ENCODE data around the gene RARG. TPM values are rescaled to one million over a fixed set of nuclear protein-coding genes. Genes with fewer than 3 reads are reported as not detected.

The RARG gene
- total RNA-seq (2021) (68.1 to 77.2 TPM (median 69.7 TPM) in 3 replicates), Bru-seq, nascent RNA (percentile 66 among the genes with signal in this experiment)
- long read RNA-seq, experiment 1, transcript RARG-204 (7 exons, 1,779 nt) = minor isoform, 7 of 224 reads
- long read RNA-seq, experiment 1, transcript RARG-201 (8 exons, 1,836 nt) = major isoform, 124 of 224 reads
- long read RNA-seq, experiment 1, transcript RARG-203 (10 exons, 2,959 nt) = minor isoform, 18 of 224 reads
- long read RNA-seq, experiment 1, partial matches to known transcripts = 30 of 224 reads
- long read RNA-seq, experiment 1, other reads (novel, unspliced or antisense) = 41 of 224 reads
- long read RNA-seq, experiment 2, transcript RARG-201 (8 exons, 1,836 nt) = major isoform, 20 of 69 reads
- long read RNA-seq, experiment 2, transcript RARG-203 (10 exons, 2,959 nt) = minor isoform, 5 of 69 reads
- long read RNA-seq, experiment 2, partial matches to known transcripts = 18 of 69 reads
- long read RNA-seq, experiment 2, other reads (novel, unspliced or antisense) = 24 of 69 reads
- long read RNA-seq, experiment 3, transcript RARG-201 (8 exons, 1,836 nt) = major isoform, 6 of 19 reads
- long read RNA-seq, experiment 3, partial matches to known transcripts = 8 of 19 reads
- long read RNA-seq, experiment 3, other reads (novel, unspliced or antisense) = 5 of 19 reads

DNA sequence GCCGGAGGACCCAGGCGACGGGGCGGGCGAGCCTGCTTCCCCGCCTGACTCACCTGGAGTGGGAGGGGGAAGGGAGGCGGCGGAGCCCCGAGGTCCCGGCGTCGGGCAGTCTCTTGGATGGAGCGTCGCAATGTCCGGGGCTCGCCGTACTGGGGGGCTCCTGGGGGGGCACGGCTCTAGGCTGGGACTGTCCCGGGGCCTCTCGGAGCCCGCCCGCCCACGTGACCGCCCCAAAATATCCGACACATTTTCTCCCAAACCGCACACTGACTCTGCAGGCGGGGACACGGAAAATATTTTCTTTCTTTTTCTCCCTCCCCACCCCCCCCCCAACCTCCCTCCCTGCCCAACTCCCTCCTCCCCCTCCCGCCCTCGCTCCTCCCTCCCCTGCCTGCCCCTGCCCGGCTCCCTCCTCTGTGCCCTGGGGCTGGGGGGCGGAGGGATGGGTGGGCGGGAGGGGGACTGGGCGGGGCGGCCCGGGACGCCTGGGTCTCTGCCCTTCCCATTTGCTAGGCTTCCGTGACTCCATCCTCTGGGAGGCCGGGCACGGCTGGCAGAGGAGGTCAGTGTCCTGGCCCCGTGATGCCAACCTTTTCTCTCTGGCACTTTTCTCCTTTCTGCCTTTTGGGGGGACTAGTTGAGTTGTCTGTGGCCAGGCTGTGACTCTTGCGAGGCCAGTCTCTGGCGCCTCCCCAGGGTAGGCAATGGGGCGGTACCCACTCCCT, at the start of gene RARG:
Gene RARG, minus strand, starts transcription at position 289 of the 725 bp plus-strand sequence. CDS start 4,664 bp downstream, outside the sequence.
- Mint-ChIP-seq H3K27ac (peak within 1 kb of the TSS; percentile 88), H3K9me3 (no peaks in the 10 kb centered on the region), H3K4me3 (peak within 1 kb of the TSS; percentile 82), H3K27me3 (ENCODE audit: low read depth) (peaks cover 5% of the 10 kb centered on the region; the same call in 1 of the 2 replicates), H3K4me1 (peaks cover 77% of the 10 kb centered on the region), H3K36me3 (peaks cover 1% of the 10 kb centered on the region)
- ChIA-PET POLR2A (interaction anchor here (1.2 kb wide), 1 partner anchor 12 kb away, joined by 6 read pairs; no protein-coding TSS in a partner anchor), CTCF (interaction anchor here (0.6 to 10.2 kb wide), 7 partner anchors 9 to 189 kb away, joined by 3 to 82 read pairs (median 3); partner anchors contain the start of genes AAAS and ESPL1)
- ATAC-seq = peak; percentile 43
- DNase-seq (ENCODE audit: low spot score) = peak; percentile 57
- TF ChIP-seq ETV6 (CRISPR knock-in tag; IDR thresholded peaks at IDR 0.05) (peak; percentile 27; the same call in 1 of the 2 replicates), ELF4 (CRISPR knock-in tag; IDR thresholded peaks at IDR 0.05; ENCODE audit: low read depth) (no peak), NFE2L1 (CRISPR knock-in tag; IDR thresholded peaks at IDR 0.05) (no peak), NFATC4 (CRISPR knock-in tag; IDR thresholded peaks at IDR 0.05) (no peak), GTF2I (CRISPR knock-in tag; conservative IDR thresholded peaks at IDR 0.05) (no peak), TCF7 (CRISPR knock-in tag; IDR thresholded peaks at IDR 0.05; ENCODE audit: low read depth) (no peak), FOXK1 (CRISPR knock-in tag; IDR thresholded peaks at IDR 0.05) (0 out of 2 replicates have a peak, but pooled peaks have one; percentile 34), OVOL2 (CRISPR knock-in tag; IDR thresholded peaks at IDR 0.05; ENCODE audit: borderline replicate concordance) (no peak), NR3C1 (CRISPR knock-in tag; conservative IDR thresholded peaks at IDR 0.05; ENCODE audit: low read depth) (no peak), CBFB (CRISPR knock-in tag; IDR thresholded peaks at IDR 0.05; ENCODE audit: low read depth) (no peak), ZNF416 (CRISPR knock-in tag; IDR thresholded peaks at IDR 0.05) (no peak)
- TF ChIP-seq, protein P1, sequence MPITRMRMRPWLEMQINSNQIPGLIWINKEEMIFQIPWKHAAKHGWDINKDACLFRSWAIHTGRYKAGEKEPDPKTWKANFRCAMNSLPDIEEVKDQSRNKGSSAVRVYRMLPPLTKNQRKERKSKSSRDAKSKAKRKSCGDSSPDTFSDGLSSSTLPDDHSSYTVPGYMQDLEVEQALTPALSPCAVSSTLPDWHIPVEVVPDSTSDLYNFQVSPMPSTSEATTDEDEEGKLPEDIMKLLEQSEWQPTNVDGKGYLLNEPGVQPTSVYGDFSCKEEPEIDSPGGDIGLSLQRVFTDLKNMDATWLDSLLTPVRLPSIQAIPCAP (CRISPR knock-in tag; IDR thresholded peaks at IDR 0.05) = no peak
- TF ChIP-seq, protein P2, sequence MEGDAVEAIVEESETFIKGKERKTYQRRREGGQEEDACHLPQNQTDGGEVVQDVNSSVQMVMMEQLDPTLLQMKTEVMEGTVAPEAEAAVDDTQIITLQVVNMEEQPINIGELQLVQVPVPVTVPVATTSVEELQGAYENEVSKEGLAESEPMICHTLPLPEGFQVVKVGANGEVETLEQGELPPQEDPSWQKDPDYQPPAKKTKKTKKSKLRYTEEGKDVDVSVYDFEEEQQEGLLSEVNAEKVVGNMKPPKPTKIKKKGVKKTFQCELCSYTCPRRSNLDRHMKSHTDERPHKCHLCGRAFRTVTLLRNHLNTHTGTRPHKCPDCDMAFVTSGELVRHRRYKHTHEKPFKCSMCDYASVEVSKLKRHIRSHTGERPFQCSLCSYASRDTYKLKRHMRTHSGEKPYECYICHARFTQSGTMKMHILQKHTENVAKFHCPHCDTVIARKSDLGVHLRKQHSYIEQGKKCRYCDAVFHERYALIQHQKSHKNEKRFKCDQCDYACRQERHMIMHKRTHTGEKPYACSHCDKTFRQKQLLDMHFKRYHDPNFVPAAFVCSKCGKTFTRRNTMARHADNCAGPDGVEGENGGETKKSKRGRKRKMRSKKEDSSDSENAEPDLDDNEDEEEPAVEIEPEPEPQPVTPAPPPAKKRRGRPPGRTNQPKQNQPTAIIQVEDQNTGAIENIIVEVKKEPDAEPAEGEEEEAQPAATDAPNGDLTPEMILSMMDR (IDR thresholded peaks at IDR 0.05) = no peak
- TF ChIP-seq, protein P3, sequence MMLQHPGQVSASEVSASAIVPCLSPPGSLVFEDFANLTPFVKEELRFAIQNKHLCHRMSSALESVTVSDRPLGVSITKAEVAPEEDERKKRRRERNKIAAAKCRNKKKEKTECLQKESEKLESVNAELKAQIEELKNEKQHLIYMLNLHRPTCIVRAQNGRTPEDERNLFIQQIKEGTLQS (CRISPR knock-in tag; conservative IDR thresholded peaks at IDR 0.05) = no peak
- TF ChIP-seq, protein P4, sequence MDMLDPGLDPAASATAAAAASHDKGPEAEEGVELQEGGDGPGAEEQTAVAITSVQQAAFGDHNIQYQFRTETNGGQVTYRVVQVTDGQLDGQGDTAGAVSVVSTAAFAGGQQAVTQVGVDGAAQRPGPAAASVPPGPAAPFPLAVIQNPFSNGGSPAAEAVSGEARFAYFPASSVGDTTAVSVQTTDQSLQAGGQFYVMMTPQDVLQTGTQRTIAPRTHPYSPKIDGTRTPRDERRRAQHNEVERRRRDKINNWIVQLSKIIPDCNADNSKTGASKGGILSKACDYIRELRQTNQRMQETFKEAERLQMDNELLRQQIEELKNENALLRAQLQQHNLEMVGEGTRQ (CRISPR knock-in tag; IDR thresholded peaks at IDR 0.05) = peak; percentile 79
- TF ChIP-seq, protein P5, sequence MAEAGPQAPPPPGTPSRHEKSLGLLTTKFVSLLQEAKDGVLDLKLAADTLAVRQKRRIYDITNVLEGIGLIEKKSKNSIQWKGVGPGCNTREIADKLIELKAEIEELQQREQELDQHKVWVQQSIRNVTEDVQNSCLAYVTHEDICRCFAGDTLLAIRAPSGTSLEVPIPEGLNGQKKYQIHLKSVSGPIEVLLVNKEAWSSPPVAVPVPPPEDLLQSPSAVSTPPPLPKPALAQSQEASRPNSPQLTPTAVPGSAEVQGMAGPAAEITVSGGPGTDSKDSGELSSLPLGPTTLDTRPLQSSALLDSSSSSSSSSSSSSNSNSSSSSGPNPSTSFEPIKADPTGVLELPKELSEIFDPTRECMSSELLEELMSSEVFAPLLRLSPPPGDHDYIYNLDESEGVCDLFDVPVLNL (CRISPR knock-in tag; IDR thresholded peaks at IDR 0.05; ENCODE audit: borderline replicate concordance, low read depth) = no peak
- TF ChIP-seq, protein P6, sequence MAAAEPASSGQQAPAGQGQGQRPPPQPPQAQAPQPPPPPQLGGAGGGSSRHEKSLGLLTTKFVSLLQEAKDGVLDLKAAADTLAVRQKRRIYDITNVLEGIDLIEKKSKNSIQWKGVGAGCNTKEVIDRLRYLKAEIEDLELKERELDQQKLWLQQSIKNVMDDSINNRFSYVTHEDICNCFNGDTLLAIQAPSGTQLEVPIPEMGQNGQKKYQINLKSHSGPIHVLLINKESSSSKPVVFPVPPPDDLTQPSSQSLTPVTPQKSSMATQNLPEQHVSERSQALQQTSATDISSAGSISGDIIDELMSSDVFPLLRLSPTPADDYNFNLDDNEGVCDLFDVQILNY (CRISPR knock-in tag; IDR thresholded peaks at IDR 0.05) = no peak
- TF ChIP-seq, protein P7, sequence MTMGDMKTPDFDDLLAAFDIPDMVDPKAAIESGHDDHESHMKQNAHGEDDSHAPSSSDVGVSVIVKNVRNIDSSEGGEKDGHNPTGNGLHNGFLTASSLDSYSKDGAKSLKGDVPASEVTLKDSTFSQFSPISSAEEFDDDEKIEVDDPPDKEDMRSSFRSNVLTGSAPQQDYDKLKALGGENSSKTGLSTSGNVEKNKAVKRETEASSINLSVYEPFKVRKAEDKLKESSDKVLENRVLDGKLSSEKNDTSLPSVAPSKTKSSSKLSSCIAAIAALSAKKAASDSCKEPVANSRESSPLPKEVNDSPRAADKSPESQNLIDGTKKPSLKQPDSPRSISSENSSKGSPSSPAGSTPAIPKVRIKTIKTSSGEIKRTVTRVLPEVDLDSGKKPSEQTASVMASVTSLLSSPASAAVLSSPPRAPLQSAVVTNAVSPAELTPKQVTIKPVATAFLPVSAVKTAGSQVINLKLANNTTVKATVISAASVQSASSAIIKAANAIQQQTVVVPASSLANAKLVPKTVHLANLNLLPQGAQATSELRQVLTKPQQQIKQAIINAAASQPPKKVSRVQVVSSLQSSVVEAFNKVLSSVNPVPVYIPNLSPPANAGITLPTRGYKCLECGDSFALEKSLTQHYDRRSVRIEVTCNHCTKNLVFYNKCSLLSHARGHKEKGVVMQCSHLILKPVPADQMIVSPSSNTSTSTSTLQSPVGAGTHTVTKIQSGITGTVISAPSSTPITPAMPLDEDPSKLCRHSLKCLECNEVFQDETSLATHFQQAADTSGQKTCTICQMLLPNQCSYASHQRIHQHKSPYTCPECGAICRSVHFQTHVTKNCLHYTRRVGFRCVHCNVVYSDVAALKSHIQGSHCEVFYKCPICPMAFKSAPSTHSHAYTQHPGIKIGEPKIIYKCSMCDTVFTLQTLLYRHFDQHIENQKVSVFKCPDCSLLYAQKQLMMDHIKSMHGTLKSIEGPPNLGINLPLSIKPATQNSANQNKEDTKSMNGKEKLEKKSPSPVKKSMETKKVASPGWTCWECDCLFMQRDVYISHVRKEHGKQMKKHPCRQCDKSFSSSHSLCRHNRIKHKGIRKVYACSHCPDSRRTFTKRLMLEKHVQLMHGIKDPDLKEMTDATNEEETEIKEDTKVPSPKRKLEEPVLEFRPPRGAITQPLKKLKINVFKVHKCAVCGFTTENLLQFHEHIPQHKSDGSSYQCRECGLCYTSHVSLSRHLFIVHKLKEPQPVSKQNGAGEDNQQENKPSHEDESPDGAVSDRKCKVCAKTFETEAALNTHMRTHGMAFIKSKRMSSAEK (CRISPR knock-in tag; IDR thresholded peaks at IDR 0.05; ENCODE audit: borderline replicate concordance) = no peak
- TF ChIP-seq, protein P8, sequence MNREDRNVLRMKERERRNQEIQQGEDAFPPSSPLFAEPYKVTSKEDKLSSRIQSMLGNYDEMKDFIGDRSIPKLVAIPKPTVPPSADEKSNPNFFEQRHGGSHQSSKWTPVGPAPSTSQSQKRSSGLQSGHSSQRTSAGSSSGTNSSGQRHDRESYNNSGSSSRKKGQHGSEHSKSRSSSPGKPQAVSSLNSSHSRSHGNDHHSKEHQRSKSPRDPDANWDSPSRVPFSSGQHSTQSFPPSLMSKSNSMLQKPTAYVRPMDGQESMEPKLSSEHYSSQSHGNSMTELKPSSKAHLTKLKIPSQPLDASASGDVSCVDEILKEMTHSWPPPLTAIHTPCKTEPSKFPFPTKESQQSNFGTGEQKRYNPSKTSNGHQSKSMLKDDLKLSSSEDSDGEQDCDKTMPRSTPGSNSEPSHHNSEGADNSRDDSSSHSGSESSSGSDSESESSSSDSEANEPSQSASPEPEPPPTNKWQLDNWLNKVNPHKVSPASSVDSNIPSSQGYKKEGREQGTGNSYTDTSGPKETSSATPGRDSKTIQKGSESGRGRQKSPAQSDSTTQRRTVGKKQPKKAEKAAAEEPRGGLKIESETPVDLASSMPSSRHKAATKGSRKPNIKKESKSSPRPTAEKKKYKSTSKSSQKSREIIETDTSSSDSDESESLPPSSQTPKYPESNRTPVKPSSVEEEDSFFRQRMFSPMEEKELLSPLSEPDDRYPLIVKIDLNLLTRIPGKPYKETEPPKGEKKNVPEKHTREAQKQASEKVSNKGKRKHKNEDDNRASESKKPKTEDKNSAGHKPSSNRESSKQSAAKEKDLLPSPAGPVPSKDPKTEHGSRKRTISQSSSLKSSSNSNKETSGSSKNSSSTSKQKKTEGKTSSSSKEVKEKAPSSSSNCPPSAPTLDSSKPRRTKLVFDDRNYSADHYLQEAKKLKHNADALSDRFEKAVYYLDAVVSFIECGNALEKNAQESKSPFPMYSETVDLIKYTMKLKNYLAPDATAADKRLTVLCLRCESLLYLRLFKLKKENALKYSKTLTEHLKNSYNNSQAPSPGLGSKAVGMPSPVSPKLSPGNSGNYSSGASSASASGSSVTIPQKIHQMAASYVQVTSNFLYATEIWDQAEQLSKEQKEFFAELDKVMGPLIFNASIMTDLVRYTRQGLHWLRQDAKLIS (CRISPR knock-in tag; IDR thresholded peaks at IDR 0.05; ENCODE audit: borderline replicate concordance) = no peak
